ENCODE measurements around the gene MRNIP.
"Not testable (repeated sequence)": the region's sequence is repeated elsewhere in the genome, so short reads cannot be mapped to it uniquely, and the experiment has no call there.

MRNIP gene

DNA sequence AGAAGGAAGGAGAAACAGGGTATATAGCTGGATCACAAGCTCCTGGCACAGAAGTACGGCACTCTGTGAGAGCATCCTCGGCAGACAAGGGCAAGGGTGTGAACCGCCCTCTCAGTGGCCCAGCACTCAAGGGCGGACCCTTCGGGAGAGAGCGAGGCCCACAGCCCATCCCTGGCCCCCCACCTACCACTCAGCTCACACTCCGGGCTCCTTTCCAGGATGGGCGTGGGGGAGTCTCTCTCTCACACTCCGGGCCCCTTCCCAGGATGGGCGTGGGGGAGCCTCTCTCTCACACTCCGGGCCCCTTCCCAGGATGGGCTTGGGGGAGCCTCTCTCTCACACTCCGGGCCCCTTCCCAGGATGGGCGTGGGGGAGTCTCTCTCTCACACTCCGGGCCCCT, 12.9 kb upstream of the MRNIP start:
- DNase-seq (ENCODE audit: low read depth in 3 of 3) = not testable (repeated sequence)

DNA sequence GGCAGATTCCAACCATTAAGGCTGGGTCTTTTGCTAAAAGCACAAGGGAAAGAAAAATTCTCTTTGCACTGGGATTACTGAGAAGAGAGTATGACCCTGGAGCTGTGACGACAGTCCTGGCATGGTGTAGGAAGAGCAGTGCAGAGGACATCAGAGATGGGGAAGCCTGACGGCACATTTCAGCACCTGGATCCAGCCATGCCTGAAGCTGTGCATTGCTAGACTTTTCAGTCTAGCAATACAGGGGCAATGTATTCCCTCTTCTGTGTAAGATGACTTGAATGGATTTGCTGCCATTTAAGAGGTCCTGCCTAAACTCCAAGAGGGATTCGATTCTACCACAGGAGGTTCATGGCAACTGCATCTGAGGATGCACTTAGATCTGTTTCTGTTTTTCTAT, 12.3 kb upstream of the MRNIP start:
- no peak for DNase-seq (ENCODE audit: low read depth in 3 of 3)

DNA sequence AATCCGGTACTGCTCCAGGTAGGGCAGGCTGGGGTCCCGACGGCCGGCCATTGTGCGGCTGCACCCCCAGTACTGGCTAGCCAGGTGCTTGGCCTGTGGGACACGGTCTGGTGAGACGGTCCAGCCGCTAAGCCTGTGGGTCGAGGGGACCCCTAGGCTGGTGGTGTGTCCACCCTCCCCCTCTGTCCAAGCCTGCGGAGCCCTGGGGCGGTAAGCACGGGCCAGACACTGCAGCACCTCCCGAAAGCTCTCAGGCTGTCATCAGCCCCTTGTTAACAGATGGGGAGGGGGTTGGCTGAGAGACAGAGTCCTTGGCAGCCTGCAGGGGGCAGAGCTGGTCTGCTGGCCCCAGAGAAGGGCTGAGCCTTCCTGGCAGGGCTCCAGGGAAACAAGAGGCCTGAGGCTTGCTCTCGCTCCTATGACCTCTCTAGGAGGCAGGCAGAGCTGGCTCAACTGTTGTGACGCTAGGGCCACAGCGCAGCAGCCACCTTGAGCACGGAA, 11.8 kb upstream of the MRNIP start:
- DNase-seq (ENCODE audit: low read depth in 3 of 3) = no peak

DNA sequence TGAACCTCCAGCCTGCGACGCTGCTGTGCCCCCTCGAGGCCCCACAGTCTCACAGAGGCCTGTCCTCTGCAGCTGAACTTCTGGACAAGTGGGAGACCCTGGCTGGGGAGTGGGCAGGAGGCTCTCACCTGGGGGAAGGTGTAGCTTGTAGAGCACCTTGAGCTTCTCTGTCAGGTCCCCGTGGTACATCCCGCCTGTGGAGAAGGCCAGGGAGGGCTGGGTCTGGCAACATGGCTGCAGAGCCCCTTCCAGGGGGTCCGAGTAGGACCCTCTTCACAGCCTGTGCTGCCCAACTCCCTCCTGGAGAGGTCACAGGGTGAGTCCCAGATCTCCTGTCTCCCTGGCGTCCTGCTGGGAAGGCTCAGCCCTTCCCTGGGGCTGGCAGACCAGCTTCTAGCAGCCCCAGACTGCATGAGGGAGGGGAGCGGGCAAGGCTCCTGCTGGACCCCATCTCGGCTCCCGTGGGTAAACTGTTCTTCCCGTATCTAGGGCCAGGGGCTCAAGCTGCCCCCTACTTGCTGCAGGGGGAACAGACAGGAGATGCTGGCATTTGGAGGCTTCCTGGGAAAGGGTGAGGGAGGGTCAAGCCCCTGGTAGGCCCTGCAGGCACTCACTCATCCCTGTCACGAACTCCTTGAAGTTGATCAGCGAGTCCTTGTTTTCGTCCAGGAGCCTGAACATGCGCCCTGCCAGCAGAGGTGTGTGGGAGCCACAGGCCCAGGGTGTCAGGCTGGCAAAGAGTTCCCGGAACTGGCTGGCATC, 11.2 kb upstream of the MRNIP start:
- no peak for DNase-seq (ENCODE audit: low read depth in 3 of 3)

DNA sequence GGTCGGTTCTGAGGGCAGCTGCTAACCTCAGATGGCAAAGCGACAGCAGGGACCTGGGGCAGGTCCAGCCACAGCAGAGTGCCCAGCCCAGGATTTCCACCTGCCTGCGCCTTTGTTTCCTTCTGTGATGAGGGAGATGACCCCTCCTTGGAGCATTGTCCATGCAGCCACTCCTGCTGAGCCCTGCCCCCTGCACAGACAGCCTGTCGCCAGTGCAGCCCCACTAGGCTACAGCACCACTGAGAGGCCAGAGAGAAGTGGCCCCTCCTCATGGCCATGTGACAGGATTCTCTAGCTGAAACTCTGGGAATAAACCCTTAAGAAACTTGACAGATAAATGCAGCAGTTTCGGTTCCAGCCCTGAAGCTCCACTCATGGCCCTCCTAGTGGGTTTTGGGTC, 10.5 kb upstream of the MRNIP start:
- DNase-seq (ENCODE audit: low read depth in 3 of 3) = no peak

DNA sequence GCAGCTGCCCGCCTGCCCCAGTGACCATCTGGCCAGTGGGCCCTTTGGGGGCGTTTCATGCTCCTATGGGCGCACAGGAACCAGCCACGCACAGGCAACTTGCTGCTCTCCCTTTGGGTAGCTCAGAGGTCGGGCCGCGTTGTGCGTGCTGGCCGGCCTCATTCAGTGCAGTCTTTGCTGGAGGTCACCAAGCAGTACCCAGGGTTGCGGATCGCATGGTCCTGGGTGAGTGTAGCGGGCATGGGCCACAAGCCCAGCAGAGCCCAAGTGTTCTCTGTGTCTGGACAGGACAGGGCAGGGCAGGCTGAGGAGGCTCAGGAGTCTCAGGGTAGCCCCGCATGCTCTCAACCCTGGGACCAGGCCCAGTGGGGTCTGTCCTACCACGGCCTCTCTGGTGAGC, 9.9 kb upstream of the MRNIP start:
- DNase-seq (ENCODE audit: low read depth in 3 of 3) = no peak

DNA sequence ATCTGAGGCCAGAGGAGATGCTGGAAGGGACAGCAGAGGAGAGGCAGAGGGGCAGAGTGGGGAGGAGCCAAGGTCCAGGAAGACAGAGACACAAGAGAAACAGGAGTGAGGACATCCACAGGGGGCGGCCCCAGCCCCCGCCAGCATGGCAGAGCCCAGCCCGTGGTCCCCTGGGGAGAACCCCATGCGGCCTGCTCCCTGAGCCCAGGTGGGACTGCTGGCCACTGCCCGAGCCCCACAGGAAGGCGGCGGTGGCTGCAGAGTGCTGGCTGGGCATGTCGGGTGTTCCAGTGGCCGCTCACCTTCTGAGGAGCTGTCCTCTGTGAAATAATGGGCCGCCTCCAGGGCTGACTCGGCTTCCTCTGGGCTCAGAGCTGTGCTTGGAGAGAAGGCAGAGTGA, 8.9 kb upstream of the MRNIP start:
- no peak for DNase-seq (ENCODE audit: low read depth in 3 of 3)

DNA sequence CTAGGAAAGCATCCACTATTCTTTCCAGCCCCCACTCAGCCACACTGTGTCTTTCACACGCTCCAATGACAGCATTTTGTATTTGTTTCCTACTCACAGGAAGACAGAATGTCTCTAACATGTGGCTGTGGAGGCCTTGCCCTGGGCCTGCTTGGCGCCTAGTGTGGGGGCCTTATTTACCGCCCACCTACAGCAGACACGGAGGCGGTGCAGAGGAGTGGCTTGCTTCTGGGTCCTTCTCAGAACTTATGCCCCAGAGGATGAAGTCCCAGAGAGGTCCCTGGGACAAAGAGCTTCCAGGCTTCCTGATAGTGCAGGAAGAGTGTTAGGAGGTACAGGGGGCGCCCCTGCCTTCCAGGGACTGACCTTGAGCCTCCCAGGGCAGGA, 8.5 kb upstream of the MRNIP start:
- no peak for DNase-seq (ENCODE audit: low read depth in 3 of 3)

DNA sequence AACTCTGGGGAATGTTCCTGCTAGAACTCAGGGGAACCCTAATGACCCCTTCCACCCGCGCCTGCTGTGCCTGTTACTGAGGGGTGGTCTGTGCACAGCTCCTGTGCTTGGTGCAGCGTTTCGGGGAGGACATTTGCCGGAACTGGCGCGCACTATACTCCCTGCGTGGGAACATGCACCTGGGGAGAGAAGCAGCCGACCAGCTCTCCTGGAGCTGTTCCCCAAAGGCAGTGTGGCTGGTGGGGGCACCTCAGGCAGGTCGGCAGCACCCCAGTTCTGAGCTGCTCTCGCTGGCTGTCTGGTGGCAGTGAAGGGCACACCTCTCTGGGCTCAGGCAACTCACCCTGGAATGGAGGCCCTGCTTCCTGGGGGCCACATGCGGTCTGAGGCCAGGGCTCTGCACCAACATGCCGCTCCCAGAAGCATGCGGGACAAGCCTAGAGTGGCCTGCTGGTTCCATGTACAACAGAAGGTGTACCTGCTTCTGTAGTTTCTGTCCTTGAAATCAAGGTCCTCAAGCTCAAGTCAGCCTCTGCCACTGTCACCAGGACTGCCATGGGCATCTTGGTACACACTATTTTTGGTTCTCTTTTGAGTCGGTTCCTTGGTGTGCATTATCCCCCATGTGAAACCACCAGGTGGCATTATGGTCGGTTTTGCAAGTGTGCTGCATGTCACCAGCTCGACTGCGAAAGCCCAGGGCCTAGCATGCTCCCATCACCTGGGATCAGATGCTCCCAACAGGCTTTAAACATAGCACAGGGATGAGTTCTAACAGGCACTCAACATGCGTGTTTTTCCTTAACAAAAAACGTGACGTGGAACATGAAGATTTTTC, 7.8 kb upstream of the MRNIP start:
- DNase-seq (ENCODE audit: low read depth in 3 of 3) = peak in 1 of 3 experiments; percentile 16

DNA sequence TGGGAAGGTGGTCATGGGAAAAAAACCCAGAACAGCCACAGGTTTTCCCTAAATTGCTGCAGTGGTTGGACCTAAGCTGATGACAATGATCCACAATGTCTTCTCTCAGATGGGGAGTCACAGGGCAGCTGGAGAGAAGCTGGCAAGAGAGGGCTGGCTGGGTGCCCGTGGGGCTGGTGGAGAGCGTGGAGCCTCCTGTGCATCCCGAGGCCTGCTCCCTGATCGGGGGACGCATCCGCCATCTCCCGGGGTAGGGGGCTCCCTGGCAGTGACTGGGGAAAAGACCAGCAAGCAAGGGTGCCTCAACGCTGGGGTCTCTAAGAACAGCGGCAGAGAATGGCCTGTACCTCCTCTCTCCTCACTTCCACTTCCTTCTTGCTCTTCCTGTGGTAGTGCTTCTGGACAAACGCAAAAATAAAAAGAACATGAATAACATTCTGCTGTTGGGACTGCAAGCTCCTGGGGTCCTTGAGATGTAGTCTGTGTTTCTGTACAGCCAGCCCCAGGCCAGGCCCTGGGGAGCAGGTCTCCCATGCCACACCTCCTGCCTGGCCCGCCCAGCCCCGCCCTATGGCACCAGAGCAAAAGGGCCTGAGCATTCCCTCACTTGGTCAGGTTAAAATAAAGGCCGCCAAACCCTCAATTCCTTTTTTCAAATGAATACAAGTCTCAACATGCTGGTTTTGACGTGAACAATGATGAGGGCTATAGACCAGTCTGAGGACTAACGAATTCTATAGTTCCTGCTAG, 7.0 kb upstream of the MRNIP start:
- DNase-seq (ENCODE audit: low read depth in 3 of 3) = no peak

DNA sequence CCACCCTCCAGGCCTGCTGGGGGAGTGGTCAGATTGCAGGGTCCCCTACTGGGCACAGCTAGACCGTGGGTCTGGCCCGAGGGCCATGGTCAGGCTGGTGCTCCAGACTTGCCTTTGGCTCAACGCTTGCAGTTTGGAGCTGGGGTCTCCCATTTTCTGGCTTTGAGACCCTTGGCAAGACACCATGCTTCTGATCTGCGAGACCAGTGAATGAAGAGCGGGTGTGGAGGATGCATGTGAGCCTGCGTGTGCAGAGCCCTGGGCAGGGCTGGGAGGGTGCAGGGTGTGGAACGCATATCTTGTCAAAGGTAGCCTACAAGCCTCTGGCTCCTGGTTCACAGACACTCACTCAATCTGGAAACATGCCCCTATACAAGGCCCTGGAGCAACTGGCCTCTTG, 6.1 kb upstream of the MRNIP start:
- no peak for DNase-seq (ENCODE audit: low read depth in 3 of 3)

DNA sequence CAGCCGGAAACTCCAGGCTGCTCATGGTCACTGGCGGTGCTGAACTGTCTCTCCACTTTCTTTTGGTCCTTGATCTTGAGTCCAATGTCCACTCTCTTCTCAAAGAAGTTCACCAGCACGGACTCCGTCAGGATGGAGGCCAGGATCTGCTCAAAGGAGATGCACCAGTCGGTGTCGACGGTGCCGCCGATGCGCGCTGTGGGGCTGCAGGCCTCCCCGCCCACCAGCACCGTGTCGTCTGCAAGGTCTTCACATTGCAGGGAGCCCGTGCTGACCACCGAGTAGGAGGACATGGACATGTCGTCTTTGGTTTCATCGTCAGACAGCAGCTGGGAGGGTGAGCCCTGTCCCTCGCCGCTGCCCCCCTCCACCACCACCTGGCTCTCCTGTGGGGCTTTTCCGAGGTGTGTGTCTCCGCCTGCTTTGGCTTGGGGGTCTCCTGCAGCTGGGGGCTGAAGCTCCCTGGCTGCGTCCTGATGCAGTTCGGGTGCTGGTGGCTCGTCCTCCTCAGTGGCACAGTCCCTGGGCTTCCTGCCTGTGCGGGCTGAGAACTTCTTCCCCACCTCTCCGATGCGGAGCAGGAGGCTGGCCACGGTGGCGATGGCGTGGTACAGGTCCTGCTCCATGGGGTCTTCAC, 5.0 kb upstream of the MRNIP start:
- DNase-seq (ENCODE audit: low read depth in 3 of 3) = no peak

DNA sequence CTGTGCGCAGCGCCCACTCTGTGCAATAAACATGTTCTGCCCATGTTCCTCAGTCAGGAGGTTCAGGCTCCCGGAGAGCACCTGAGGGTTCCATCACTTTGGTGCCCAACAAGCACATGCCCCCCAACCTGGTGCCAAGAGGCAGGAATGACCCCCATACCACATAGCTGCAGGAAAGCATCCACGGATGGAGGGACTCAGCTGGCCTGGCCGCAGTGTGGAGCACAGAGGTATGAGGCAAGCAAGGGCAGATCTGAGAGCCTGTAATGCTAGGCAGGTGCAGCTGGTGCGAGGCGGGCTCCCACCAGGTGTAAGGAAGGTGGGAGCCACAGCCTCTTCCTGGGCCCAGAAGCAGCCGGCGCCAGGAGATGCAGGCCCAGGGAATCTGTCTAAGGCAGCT, 4.3 kb upstream of the MRNIP start:
- no peak for DNase-seq (ENCODE audit: low read depth in 3 of 3)

DNA sequence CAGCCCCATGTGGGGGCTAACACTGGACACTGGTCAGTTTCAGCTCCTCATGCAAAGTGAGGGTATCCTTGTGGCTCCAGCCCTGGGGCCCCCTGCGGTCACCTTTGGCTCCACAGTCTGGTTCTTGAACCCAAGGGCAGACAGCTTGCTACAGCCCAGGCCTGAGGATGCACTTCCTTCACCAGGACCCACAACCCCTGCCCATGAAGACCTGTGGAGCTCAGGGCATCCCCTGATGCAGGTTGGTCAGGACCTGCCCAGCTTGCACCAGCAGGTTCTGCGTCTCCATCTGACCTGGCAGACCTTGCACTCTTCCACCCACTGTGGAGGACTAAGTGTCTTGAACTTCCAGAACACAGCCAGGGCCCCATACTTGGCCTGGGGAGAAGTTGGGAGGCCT, 3.7 kb upstream of the MRNIP start:
- no peak for DNase-seq (ENCODE audit: low read depth in 3 of 3)

DNA sequence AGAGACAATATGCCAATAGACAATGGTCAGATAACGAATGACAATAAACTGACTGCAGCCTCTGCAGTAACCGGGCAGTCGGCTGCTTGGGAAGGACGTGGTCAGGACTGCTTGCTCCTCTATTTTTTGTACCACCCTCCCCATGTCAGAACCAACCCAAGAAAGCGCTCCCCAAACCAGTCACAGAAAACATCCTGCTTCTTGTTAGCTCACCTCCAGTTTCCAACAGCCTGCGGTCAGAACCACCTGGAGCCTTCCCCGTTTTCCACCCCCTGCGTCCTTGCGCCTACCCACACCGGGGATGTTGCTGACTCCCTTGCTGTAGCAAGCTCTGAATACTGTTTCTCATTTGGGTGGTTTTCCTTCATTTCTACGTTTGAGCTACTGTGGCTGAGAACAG, 1.7 kb upstream of the MRNIP start:
- no peak for DNase-seq (ENCODE audit: low read depth in 3 of 3)

DNA sequence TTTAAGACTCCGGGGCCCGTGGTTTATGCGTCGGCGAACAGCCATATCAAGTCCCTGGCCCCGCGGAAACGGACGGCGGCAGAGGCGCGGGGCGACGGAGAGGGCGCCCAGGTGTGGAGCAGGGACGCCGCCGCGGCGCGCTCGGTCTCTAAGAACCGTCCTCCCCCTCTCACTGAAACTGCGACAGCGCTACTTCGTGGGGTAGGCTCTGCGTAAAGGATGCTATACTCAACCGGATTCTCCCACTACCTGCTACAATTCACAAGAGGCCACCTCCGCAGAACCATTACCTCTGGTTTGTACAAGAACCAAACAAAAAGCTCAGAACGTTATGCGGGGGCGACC, 404 bp downstream of the MRNIP start:
- DNase-seq (ENCODE audit: low read depth in 3 of 3) = peak in 2 of 3 experiments; percentile 36 to 46

DNA sequence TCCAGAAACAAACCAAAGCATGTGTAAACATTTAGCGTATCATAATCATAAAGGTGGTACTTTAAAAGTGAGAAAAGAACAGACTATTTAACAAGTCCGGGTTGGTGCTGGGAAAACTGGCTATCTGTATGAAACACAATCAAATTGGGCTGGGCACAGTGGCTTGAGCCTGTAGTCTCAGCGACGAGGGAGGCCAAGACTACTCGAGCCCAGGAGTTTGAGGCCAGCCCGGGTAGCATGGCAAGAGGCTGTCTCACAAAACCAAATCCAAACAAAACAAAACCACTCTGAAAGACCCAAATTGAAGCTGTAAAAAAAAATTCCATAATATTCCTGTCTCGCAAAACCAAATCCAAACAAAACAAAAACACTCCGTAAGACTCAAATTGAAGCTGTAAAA, 4.3 kb downstream of the MRNIP start:
- no peak for DNase-seq (ENCODE audit: low read depth in 3 of 3)

DNA sequence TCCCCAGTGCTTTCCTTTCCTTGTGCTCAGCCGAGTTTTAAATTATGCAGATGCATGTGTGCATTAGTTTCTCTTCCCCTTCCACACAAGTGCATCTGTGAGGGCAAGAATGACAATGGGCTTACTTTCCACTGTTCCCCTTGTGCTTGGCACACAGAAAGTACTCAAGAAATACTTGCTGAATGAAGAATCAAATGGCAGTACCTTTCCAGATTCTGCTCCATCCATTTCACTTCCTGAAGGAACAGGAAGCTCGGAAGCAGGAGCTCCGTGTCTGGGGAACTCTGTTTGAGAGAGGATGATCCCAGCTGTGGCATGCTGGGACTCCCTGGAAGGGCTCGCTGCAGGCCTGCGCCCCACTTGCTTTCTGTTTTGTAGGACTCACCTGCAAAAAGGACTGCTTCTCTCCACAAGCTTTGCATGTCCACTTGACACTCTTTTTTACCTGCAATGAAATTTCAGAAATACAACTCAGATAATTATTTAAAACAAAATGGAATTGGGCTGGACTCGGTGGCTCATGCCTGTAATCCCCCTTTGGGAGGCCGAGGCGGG, 5.5 kb downstream of the MRNIP start:
- DNase-seq (ENCODE audit: low read depth in 3 of 3) = no peak

DNA sequence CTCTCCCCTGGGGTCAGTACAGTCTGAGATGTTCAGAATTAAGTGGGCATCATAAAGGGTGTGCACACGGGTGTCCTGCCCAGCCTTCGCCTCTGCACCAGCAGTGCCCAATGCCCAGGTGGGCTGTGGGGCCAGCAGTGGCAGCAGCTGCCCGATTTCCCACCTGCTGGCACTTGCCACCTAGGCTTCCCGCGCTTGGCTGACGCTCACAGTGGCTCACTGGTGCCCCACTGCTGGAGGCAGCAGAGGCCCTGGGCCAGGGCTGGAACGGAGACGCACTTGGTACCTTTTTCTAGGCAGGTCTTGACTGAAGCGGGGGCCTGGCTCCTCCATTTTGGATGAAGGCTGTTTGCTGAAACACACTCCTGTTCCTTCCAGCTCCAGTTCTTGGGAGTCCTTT, 17.0 kb downstream of the MRNIP start:
- DNase-seq (ENCODE audit: low read depth in 3 of 3) = no peak

DNA sequence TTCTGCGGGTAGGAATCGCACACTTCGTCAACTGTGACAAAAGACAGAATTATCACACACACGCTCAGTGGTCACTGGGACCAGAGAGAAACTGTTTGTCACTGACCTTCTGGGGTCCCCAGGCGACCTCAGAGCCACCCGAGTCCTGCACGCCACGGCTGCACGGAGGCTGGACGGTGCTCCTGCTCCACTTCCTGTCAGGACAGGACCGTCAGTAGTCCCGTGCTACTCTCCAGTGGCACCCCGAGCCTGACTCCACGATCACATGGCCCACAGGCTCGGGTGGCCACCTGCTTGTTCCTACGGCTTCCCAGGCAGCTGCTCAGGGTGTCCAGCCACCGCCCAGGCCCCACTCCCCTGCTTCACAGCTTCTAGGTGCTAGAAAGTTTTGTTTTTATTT, 17.9 kb downstream of the MRNIP start:
- no peak for DNase-seq (ENCODE audit: low read depth in 3 of 3)

DNA sequence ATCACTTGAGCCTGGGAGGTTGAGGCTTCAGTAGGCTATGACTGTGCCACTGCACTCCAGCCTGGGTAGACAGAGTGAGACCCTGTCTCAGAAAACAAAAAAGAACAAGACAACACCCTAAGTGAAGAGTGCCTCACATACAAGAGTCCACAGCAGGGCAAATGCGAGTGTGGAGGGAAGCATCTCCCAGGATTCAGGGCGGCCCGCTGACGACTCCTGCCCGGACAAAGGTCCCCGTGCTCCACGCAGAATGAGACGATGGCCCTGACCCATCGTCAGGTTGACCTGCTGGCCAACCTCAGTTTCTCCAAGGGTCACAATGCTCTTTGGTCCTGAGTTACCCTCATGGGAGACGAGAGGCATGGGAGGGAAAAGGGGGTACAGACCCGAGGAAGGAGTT, 18.3 kb downstream of the MRNIP start:
- no peak for DNase-seq (ENCODE audit: low read depth in 3 of 3)

All from stimulated activated CD4-positive, alpha-beta T cell treated with anti-CD3 and anti-CD28 coated beads, TNF-alpha, amount 100 ng/mL, for 24 hours (primary cell).